Body of pancreas (tissue), 4 donors: ENCODE data around the gene GALNTL6.
A peak's percentile ranks its signal among the peaks of the same experiment; 100 is the strongest.

Experiments
- POLR2A ChIP-seq, 3 donors: fragments of 450-650 bp; IDR thresholded peaks; one replicate each; pipeline ENCODE4 v1.6.1; 2016; ENCODE audit warnings: antibody characterized with exemption in 3 of 3, mild to moderate bottlenecking in 2 of 3
- TF ChIP-seq, protein P1 (sequence below), 7 experiments: fragments of 450-650 bp in 4 of 7; fragments of 200-600 bp in 3 of 7; sonication (generic) in 3 of 7; IDR thresholded peaks; one replicate each; pipeline ENCODE4 v1.5.1; 2016 to 2019; ENCODE audit warnings: antibody characterized with exemption in 7 of 7

DNA sequence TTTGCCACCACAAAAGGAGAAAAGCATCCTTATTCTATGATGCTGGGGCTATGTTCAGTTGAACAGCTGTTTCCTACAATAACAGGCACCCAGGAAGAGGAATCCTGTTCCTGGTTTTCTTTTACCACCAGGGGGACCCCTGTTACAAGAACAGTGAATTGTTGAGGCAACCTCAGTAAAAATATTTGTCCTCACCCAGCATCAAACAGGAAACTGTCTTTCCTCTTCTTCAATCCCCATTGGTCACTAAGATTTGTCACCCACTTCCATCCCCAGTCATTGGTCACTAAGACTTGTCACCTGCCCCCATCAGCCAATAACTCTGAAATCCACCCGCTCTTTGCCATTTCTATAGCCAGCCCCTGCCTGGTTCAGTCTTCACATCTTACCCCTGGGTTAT, 1211.9 kb downstream of the GALNTL6 start:
- TF ChIP-seq, protein P1, sequence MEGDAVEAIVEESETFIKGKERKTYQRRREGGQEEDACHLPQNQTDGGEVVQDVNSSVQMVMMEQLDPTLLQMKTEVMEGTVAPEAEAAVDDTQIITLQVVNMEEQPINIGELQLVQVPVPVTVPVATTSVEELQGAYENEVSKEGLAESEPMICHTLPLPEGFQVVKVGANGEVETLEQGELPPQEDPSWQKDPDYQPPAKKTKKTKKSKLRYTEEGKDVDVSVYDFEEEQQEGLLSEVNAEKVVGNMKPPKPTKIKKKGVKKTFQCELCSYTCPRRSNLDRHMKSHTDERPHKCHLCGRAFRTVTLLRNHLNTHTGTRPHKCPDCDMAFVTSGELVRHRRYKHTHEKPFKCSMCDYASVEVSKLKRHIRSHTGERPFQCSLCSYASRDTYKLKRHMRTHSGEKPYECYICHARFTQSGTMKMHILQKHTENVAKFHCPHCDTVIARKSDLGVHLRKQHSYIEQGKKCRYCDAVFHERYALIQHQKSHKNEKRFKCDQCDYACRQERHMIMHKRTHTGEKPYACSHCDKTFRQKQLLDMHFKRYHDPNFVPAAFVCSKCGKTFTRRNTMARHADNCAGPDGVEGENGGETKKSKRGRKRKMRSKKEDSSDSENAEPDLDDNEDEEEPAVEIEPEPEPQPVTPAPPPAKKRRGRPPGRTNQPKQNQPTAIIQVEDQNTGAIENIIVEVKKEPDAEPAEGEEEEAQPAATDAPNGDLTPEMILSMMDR (IDR thresholded peaks at IDR 0.05), result peak; percentile 56 to 94 (median 84)
- no peak for TF ChIP-seq POLR2A (IDR thresholded peaks at IDR 0.05)
